ENCODE results near the gene GAS6. TPM values are rescaled to one million over a fixed set of nuclear protein-coding genes. Genes with fewer than 3 reads are reported as not detected.
A peak's percentile ranks its signal among the peaks of the same experiment; 100 is the strongest.

The GAS6 gene
- total and polyA plus RNA-seq, 9 of the 15 experiments (the other 6 are each of a cell fraction or from before 2014, with no cell fraction given): 0.14 to 9.7 (median 4.7) TPM; not detected in 1

DNA sequence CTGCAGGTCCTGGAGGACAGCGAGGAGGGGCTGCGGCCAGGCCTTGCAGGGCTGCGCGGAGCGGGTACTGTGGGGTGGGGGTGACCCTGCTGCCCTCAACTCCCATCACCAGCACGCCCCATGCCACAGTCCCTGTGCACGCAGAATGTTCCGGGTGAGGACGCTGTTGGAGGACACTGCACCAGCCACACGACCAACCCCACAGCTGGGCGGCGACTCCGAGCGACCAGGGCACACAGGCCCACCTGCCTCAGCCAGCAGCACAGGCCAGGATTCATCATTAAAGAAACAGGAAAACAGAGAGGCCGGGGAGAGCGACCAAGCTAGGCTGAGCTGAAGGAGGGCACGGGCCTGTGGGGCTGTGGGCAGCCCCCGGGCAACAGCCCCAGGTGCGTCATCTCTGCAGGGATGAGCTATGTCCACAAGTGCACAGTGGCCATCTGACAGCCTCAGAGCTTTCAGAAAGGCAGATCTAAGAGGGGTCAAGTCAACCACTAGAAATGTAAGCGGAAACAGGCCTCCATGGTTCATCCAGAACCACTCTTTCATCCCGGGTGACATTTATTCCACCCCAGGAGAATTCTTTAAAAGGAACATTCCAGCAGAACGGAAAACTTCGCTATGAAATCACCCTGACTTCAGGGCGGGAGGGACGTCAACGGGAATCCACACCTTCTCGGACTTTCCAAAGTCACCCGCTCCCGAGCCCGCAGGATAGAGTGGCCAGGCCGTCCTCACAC is 1.5 kb downstream of the GAS6 start:
- DNase-seq (ENCODE audit: extremely low read depth in 1 of 4, low spot score in 3 of 4) (no peak), ATAC-seq (no peak), FAIRE-seq (peak; percentile 19)
- CTCF ChIA-PET (ENCODE audit: low intra/inter-chr PET ratio): no interaction called here
- H3K9me3 ChIP-seq (replicated peaks; ENCODE audit: control insufficient read depth, insufficient read depth, low read depth, low read length): peaks cover 2% of the 10 kb centered on the region
- no peaks in the 10 kb centered on the region for H4K20me1 ChIP-seq (replicated peaks; ENCODE audit: control insufficient read depth, insufficient read depth, low read length)
- BruUV-seq (replicated peaks): no TSS peak
- H3K4me2 ChIP-seq (ENCODE audit: insufficient read depth, low read length): peak overlapping the region; percentile 63
- TF ChIP-seq CHD4 (IDR thresholded peaks at IDR 0.05; ENCODE audit: insufficient read depth, insufficient replicate concordance, low read depth, low read length, poor library complexity, severe bottlenecking) (no peak), CSDE1 (IDR thresholded peaks at IDR 0.05) (no peak), GTF2F1 (IDR thresholded peaks at IDR 0.05; ENCODE audit: low read depth, low read length) (no peak)
- TF ChIP-seq, protein P1, sequence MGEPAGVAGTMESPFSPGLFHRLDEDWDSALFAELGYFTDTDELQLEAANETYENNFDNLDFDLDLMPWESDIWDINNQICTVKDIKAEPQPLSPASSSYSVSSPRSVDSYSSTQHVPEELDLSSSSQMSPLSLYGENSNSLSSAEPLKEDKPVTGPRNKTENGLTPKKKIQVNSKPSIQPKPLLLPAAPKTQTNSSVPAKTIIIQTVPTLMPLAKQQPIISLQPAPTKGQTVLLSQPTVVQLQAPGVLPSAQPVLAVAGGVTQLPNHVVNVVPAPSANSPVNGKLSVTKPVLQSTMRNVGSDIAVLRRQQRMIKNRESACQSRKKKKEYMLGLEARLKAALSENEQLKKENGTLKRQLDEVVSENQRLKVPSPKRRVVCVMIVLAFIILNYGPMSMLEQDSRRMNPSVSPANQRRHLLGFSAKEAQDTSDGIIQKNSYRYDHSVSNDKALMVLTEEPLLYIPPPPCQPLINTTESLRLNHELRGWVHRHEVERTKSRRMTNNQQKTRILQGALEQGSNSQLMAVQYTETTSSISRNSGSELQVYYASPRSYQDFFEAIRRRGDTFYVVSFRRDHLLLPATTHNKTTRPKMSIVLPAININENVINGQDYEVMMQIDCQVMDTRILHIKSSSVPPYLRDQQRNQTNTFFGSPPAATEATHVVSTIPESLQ (CRISPR knock-in tag; IDR thresholded peaks at IDR 0.05): no peak
- TF ChIP-seq, protein P2, sequence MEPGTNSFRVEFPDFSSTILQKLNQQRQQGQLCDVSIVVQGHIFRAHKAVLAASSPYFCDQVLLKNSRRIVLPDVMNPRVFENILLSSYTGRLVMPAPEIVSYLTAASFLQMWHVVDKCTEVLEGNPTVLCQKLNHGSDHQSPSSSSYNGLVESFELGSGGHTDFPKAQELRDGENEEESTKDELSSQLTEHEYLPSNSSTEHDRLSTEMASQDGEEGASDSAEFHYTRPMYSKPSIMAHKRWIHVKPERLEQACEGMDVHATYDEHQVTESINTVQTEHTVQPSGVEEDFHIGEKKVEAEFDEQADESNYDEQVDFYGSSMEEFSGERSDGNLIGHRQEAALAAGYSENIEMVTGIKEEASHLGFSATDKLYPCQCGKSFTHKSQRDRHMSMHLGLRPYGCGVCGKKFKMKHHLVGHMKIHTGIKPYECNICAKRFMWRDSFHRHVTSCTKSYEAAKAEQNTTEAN (CRISPR knock-in tag; IDR thresholded peaks at IDR 0.05): no peak
- peaks cover 23% of the 10 kb centered on the region; the same call in 2 of the 3 replicates for H3K79me2 ChIP-seq (ENCODE audit: control insufficient read depth, insufficient read depth, low read length)
- H3K36me3 ChIP-seq (ENCODE audit: control insufficient read depth, insufficient read depth, low read length): peaks cover 2% of the 10 kb centered on the region; the same call in 1 of the 3 replicates
- peaks cover 20 to 55% of the 10 kb centered on the region in 2 experiments; a peak in 4 of 5 replicates for H3K4me1 ChIP-seq (replicated peaks in 1 of 2; ENCODE audit: control insufficient read depth in 2 of 2, insufficient read depth in 2 of 2, low read length in 2 of 2)
- no peak overlapping the region for H3K27ac ChIP-seq (ENCODE audit: extremely low read depth, low read depth, low read length)
- no peaks in the 10 kb centered on the region for H3K9me1 ChIP-seq (ENCODE audit: control insufficient read depth, insufficient read depth, low read length)
- H2AFZ ChIP-seq (ENCODE audit: low read depth, low read length): peak overlapping the region; percentile 76; the same call in 1 of the 2 replicates
- H3K4me3 ChIP-seq: peak overlapping the region; percentile 56
- WGBS (ENCODE audit: insufficient coverage, low coverage, missing lambda C conversion rate): 55% methylated on average over 25 of the region's 31 CpGs
- in situ Hi-C loops (cut with MboI): no loop called here
- POLR2A ChIA-PET: interaction anchor here (1.2 kb wide), 1 partner anchor 11 kb away, joined by 4 read pairs; no protein-coding TSS in a partner anchor
- intact Hi-C loops (cut with micrococcal nuclease): no loop called here
- H3K9ac ChIP-seq (ENCODE audit: insufficient read depth in 1 of 2, low read depth in 2 of 2, low read length in 2 of 2): peak overlapping the region in 1 of 2 experiments; percentile 86; a peak in 2 of 4 replicates
- H3K27me3 ChIP-seq (ENCODE audit: control insufficient read depth in 2 of 2, insufficient read depth in 2 of 2, low read length in 2 of 2): no peaks in the 10 kb centered on the region; a peak in 1 of 5 replicates

Data from K562 (cell line).